Caco-2 (cell line): ENCODE data around the gene CTF1. TPM values are rescaled to one million over a fixed set of nuclear protein-coding genes. Genes with fewer than 3 reads are reported as not detected.

Experiments
- BruUV-seq: library from RNA; stranded (reverse); fragments of 400-500 nt; replicated peaks from 2 replicates; lab custom pipeline; 2021; lab: Mats Ljungman, UMichigan
- CTCF ChIA-PET: fragments of 300-600 bp; sonication (Branson Sonifier 250); formaldehyde crosslinking; loops from one replicate; lab custom pipeline; 2022; ENCODE audit warnings: antibody characterized with exemption; lab: Charles Lee
- POLR2A ChIA-PET: fragments of 300-600 bp; sonication (Branson Sonifier 250); formaldehyde crosslinking; loops from one replicate; lab custom pipeline; 2022; ENCODE audit warnings: antibody characterized with exemption; lab: Charles Lee
- DNase-seq, 2 experiments: peaks; one replicate each; pipeline versions ENCODE4 v3.0.0 to v3.0.0-alpha.2; 2020 to 2022
- H3K27me3 ChIP-seq: replicated peaks from 2 replicates; pipeline ENCODE4 v1.6.0; 2011; ENCODE audit warnings: low read length; ENCODE audit not compliant: control insufficient read depth, insufficient read depth
- H3K36me3 ChIP-seq: 2 replicates; pipeline ENCODE4 v1.5.1; 2011; ENCODE audit warnings: low read length; ENCODE audit not compliant: control insufficient read depth, insufficient read depth
- H3K4me1 ChIP-seq: fragments of 250-450 bp; sonication (Bioruptor Pico); 2 replicates; pipeline ENCODE4 v1.5.1; 2020; ENCODE audit warnings: mild to moderate bottlenecking
- H3K4me3 ChIP-seq: 2 replicates; pipeline ENCODE4 v1.5.1; 2011; ENCODE audit warnings: low read depth, mild to moderate bottlenecking, control low read depth, low read length
- H3K9me3 ChIP-seq: fragments of 250-450 bp; sonication (Bioruptor Pico); 2 replicates; pipeline ENCODE4 v1.5.1; 2020; ENCODE audit warnings: mild to moderate bottlenecking, moderate library complexity
- H3K27ac Mint-ChIP-seq: one replicate; pipeline ENCODE4 v1.8.0; 2022; ENCODE audit warnings: mixed read lengths; ENCODE audit not compliant: unreplicated experiment
- H3K27me3 Mint-ChIP-seq: one replicate; pipeline ENCODE4 v1.8.0; 2022; ENCODE audit warnings: mixed read lengths; ENCODE audit not compliant: insufficient read depth, unreplicated experiment
- H3K36me3 Mint-ChIP-seq: one replicate; pipeline ENCODE4 v1.8.0; 2022; ENCODE audit warnings: mild to moderate bottlenecking, mixed read lengths; ENCODE audit not compliant: insufficient read depth, unreplicated experiment
- H3K4me1 Mint-ChIP-seq: one replicate; pipeline ENCODE4 v1.8.0; 2022; ENCODE audit warnings: low read depth, mixed read lengths; ENCODE audit not compliant: unreplicated experiment
- H3K4me3 Mint-ChIP-seq: one replicate; pipeline ENCODE4 v1.8.0; 2022; ENCODE audit warnings: mild to moderate bottlenecking, moderate library complexity, mixed read lengths; ENCODE audit not compliant: unreplicated experiment
- H3K9me3 Mint-ChIP-seq: one replicate; pipeline ENCODE4 v1.8.0; 2022; ENCODE audit warnings: mixed read lengths; ENCODE audit not compliant: unreplicated experiment
- CTCF ChIP-seq, 2 experiments: fragments of 200-600 bp in 1 of 2; IDR thresholded peaks; 1 replicate in 1 of 2; 2 replicates in 1 of 2; pipeline versions ENCODE4 v1.5.1 to v1.8.0; 2011 to 2022; ENCODE audit warnings: antibody characterized with exemption in 1 of 2, control low read depth in 1 of 2, inconsistent platforms in 1 of 2, low read depth in 1 of 2, low read length in 1 of 2, mild to moderate bottlenecking in 1 of 2, moderate library complexity in 1 of 2; ENCODE audit not compliant: insufficient read depth in 1 of 2, severe bottlenecking in 1 of 2, unreplicated experiment in 1 of 2
- intact Hi-C: fragments of 100-400 bp; cut with micrococcal nuclease; formaldehyde crosslinking; loops from one replicate; pipeline ENCODE4 v1.10.0; 2022; ENCODE audit not compliant: unreplicated experiment
- total RNA-seq: library from RNA; stranded (reverse); gene quantifications from 2 replicates; pipeline ENCODE4 v1.2.3, GENCODE V29; 2022

CTF1 gene
- total RNA-seq, 1 experiment from 2014 or later = 2.4 TPM

GRCh38 chr16:30910427-30911029 lies 14.1 kb downstream of the CTF1 start:
- H3K4me1 ChIP-seq = no peaks in the 10 kb centered on the region
- H3K4me3 Mint-ChIP-seq = no peak overlapping the region
- H3K9me3 ChIP-seq = no peaks in the 10 kb centered on the region
- no peak overlapping the region for H3K27ac Mint-ChIP-seq
- H3K4me1 Mint-ChIP-seq = no peaks in the 10 kb centered on the region
- H3K9me3 Mint-ChIP-seq = no peaks in the 10 kb centered on the region
- BruUV-seq = no TSS peak
- H3K27me3 ChIP-seq = no peaks in the 10 kb centered on the region
- ChIA-PET CTCF (no interaction called here), POLR2A (no interaction called here)
- H3K36me3 Mint-ChIP-seq = no peaks in the 10 kb centered on the region
- DNase-seq = no peak
- H3K36me3 ChIP-seq = no peaks in the 10 kb centered on the region
- no peak for TF ChIP-seq CTCF (IDR thresholded peaks at IDR 0.05; ENCODE audit: insufficient read depth in 1 of 2, low read depth in 1 of 2, low read length in 1 of 2, severe bottlenecking in 1 of 2, unreplicated experiment in 1 of 2)
- no peak overlapping the region for H3K4me3 ChIP-seq
- intact Hi-C loops = no loop called here
- no peaks in the 10 kb centered on the region for H3K27me3 Mint-ChIP-seq

GRCh38 chr16:30912794-30913412 lies 16.5 kb downstream of the CTF1 start:
- ChIA-PET POLR2A (no interaction called here), CTCF (no interaction called here)
- Histone ChIP-seq H3K36me3 (no peaks in the 10 kb centered on the region), H3K27me3 (no peaks in the 10 kb centered on the region), H3K4me3 (no peak overlapping the region), H3K9me3 (no peaks in the 10 kb centered on the region), H3K4me1 (no peaks in the 10 kb centered on the region)
- no peaks in the 10 kb centered on the region for H3K4me1 Mint-ChIP-seq
- no peaks in the 10 kb centered on the region for H3K36me3 Mint-ChIP-seq
- H3K27me3 Mint-ChIP-seq = no peaks in the 10 kb centered on the region
- H3K9me3 Mint-ChIP-seq = no peaks in the 10 kb centered on the region
- no peak for DNase-seq
- H3K27ac Mint-ChIP-seq = no peak overlapping the region
- BruUV-seq = no TSS peak
- no peak overlapping the region for H3K4me3 Mint-ChIP-seq
- intact Hi-C loops = no loop called here
- no peak for TF ChIP-seq CTCF (IDR thresholded peaks at IDR 0.05; ENCODE audit: insufficient read depth in 1 of 2, low read depth in 1 of 2, low read length in 1 of 2, severe bottlenecking in 1 of 2, unreplicated experiment in 1 of 2)

- no peaks in the 10 kb centered on the region for H3K4me1 ChIP-seq
- Mint-ChIP-seq H3K36me3 (no peaks in the 10 kb centered on the region), H3K4me3 (no peak overlapping the region), H3K4me1 (no peaks in the 10 kb centered on the region), H3K27ac (no peak overlapping the region), H3K27me3 (no peaks in the 10 kb centered on the region), H3K9me3 (no peaks in the 10 kb centered on the region)
- H3K4me3 ChIP-seq = no peak overlapping the region
- H3K9me3 ChIP-seq = no peaks in the 10 kb centered on the region
- no peaks in the 10 kb centered on the region for H3K36me3 ChIP-seq
- ChIA-PET CTCF (interaction anchor here (0.7 kb wide), 1 partner anchor 388 kb away, joined by 6 read pairs; no protein-coding TSS in a partner anchor), POLR2A (no interaction called here)
- no TSS peak for BruUV-seq
- no peaks in the 10 kb centered on the region for H3K27me3 ChIP-seq
- TF ChIP-seq CTCF (IDR thresholded peaks at IDR 0.05; ENCODE audit: insufficient read depth in 1 of 2, low read depth in 1 of 2, low read length in 1 of 2, severe bottlenecking in 1 of 2, unreplicated experiment in 1 of 2) = no peak
- DNase-seq = no peak
- intact Hi-C loops = no loop called here
Observed at GRCh38 chr16:30914830-30915229, 18.4 kb downstream of the CTF1 start.
